Measurements from ENCODE around the gene TXNDC12. TPM values are rescaled to one million over a fixed set of nuclear protein-coding genes. Genes with fewer than 3 reads are reported as not detected.

The TXNDC12 gene
- polyA plus RNA-seq, 2 of the 4 experiments (the other 2 are of a cell fraction), result 59.7 to 65.2 TPM

DNA sequence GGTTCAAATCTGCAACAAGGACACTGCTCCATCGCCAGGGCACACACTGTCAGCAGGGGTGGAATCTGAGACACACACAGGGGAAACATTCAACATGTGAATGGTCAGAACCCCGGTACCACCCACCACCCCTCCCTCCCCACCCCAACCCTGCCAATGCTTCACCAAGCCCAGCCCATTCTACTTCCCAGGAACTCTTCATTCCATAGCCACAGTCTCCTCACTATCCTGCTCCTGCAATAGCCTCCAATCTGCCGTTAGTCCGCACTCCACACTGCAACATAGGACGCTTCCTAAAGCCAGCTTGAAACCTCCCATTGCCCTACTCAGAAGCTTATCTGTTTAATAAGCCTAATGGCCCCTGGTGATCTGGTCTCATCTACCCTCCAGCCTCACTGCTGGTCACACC is 57.0 kb downstream of the TXNDC12 start:
- ATAC-seq (no peak), DNase-seq (ENCODE audit: low read depth in 1 of 2, low spot score in 1 of 2) (no peak), FAIRE-seq (no peak)
- Histone ChIP-seq H3K4me2 (no peak overlapping the region), H3K4me3 (no peak overlapping the region), H3K27ac (no peak overlapping the region), H3K4me1 (0 out of 3 replicates have a peak, but pooled peaks cover 4% of the 10 kb centered on the region), H3K9me3 (no peaks in the 10 kb centered on the region)
- no peak for TF ChIP-seq RAD21 (conservative IDR thresholded peaks at IDR 0.05 in 1 of 2, IDR thresholded peaks at IDR 0.05 in 1 of 2)
- TF ChIP-seq, protein P1, sequence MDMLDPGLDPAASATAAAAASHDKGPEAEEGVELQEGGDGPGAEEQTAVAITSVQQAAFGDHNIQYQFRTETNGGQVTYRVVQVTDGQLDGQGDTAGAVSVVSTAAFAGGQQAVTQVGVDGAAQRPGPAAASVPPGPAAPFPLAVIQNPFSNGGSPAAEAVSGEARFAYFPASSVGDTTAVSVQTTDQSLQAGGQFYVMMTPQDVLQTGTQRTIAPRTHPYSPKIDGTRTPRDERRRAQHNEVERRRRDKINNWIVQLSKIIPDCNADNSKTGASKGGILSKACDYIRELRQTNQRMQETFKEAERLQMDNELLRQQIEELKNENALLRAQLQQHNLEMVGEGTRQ (IDR thresholded peaks at IDR 0.05), result no peak
- TF ChIP-seq MYC (IDR thresholded peaks at IDR 0.05; ENCODE audit: borderline replicate concordance, low read length), result no peak
- no peak for TF ChIP-seq FOXS1 (CRISPR knock-in tag; IDR thresholded peaks at IDR 0.05)
- ChIA-PET CTCF (interaction anchor here (6.5 kb wide), 1 partner anchor 100 kb away, joined by 49 read pairs; no protein-coding TSS in a partner anchor), POLR2A (no interaction called here)
- 82% methylated on average over 4 of the region's 5 CpGs for WGBS (ENCODE audit: missing lambda C conversion rate)

DNA sequence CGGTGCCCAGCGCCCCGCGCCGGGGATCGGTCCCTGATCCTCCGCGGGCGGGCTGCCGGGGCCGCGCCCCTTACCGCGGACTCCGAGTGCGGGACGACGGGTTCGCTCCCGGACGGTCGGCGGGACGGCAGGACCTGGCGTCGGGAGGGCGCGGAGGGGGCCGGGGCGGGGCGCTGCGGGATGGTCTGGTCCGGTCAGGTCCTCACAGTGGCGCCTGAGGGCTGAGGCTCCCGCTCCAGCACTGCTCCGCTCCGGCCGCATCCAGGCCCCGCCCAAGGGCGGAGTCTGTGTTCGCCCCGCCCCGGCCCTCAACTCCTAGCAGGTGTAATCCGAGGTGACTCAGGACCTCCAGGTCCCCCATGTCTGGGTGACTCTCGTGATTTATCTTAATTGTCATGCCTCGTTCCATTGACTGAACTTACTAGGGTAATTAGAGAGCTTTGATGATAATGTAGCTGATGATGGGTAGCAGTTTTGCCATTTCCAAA is 64.5 kb downstream of the TXNDC12 start, which contains the start of gene RAB3B:
Gene RAB3B, minus strand, starts transcription at position 223 of the 488 bp plus-strand sequence. CDS start 13,583 bp downstream, outside the sequence.
- ChIA-PET POLR2A (interaction anchor here (0.6 kb wide), 1 partner anchor 341 kb away, joined by 3 read pairs; no protein-coding TSS in a partner anchor), CTCF (interaction anchor here (1.2 to 2.8 kb wide), 3 partner anchors 10 to 94 kb away, joined by 3 to 9 read pairs (median 6); no protein-coding TSS in a partner anchor)
- 9% methylated on average over 7 of the region's 46 CpGs for WGBS (ENCODE audit: missing lambda C conversion rate)
- Histone ChIP-seq H3K9me3 (no peaks in the 10 kb centered on the region), H3K4me2 (peak within 1 kb of the TSS; percentile 77), H3K4me1 (no peaks in the 10 kb centered on the region), H3K4me3 (peak within 1 kb of the TSS; percentile 92), H3K27ac (peak within 1 kb of the TSS; percentile 81 to 93)
- TF ChIP-seq EHF (CRISPR knock-in tag; IDR thresholded peaks at IDR 0.05), result no peak
- TF ChIP-seq PHF8 (IDR thresholded peaks at IDR 0.05; ENCODE audit: borderline replicate concordance, low read depth), result peak; percentile 28; the same call in 1 of the 2 replicates
- no peak for TF ChIP-seq SREBF2 (IDR thresholded peaks at IDR 0.05)
- DNase-seq (ENCODE audit: low read depth in 1 of 2, low spot score in 1 of 2), result peak; percentile 51 to 70
- no peak for FAIRE-seq
- peak; percentile 98 for ATAC-seq

DNA sequence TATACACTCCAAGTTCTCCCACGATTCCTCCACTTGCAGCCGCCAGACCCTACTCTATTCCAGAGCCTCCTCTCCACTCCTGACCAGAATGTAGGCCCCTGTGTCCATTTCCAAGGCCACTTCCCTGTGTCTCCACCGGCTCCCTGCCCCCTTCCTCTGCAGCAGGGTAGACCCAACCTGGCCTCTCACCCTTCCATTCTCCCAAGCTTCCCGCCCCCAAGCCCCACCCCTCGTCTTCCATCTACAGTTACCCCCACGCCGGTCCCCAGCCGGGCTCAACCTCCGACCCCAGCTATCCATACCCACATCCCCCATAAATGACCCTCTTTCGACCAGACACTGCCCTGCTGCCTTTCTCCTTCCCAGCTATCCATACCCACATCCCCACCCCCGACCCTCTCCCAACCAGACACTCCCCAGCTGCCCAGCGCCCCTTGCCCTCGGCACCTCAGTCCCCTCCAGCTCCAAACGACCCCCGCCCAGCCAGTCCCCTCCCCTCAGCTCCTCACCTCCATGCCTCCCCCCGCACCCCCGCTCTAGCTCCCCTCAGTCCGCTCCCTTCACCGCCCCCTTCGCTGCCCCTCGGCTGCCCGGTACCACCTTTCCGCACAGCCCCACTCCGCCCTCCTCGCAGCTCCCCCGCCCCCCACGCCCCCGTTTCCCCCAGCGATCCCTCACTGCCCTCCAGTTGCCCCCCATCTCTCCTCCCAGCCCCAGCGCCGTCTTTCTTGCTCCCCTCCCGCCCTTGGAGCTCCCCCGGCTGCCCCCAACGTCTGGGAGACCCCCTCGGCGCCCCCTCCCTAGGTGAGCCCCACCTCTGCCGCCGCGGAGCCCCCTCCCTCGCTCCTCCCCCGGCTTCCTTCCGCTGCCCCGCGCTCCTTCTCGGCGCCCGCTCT is 65.2 kb downstream of the TXNDC12 start:
- no peak for DNase-seq (ENCODE audit: low read depth in 1 of 2, low spot score in 1 of 2)
- peak overlapping the region; percentile 77 for H3K4me2 ChIP-seq
- no peak; a peak in 1 of 6 replicates for ATAC-seq
- FAIRE-seq, result no peak
- TF ChIP-seq EHMT2 (IDR thresholded peaks at IDR 0.05; ENCODE audit: low read depth) (no peak), FOSB (CRISPR knock-in tag; IDR thresholded peaks at IDR 0.05) (no peak), SMC3 (IDR thresholded peaks at IDR 0.05) (no peak), ZSCAN20 (CRISPR knock-in tag; IDR thresholded peaks at IDR 0.05) (no peak), RNF2 (IDR thresholded peaks at IDR 0.05; ENCODE audit: borderline replicate concordance, low read depth) (no peak), RCOR1 (IDR thresholded peaks at IDR 0.05; ENCODE audit: low read depth, low read length) (no peak), ESRRA (IDR thresholded peaks at IDR 0.05; ENCODE audit: borderline replicate concordance, low read length) (no peak)
- TF ChIP-seq, protein P2, sequence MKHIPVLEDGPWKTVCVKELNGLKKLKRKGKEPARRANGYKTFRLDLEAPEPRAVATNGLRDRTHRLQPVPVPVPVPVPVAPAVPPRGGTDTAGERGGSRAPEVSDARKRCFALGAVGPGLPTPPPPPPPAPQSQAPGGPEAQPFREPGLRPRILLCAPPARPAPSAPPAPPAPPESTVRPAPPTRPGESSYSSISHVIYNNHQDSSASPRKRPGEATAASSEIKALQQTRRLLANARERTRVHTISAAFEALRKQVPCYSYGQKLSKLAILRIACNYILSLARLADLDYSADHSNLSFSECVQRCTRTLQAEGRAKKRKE (CRISPR knock-in tag; IDR thresholded peaks at IDR 0.05; ENCODE audit: low read depth), result no peak
- TF ChIP-seq, protein P3, sequence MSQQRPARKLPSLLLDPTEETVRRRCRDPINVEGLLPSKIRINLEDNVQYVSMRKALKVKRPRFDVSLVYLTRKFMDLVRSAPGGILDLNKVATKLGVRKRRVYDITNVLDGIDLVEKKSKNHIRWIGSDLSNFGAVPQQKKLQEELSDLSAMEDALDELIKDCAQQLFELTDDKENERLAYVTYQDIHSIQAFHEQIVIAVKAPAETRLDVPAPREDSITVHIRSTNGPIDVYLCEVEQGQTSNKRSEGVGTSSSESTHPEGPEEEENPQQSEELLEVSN (IDR thresholded peaks at IDR 0.05; ENCODE audit: borderline replicate concordance, low read depth), result no peak
- CTCF ChIA-PET, result interaction anchor here (1.0 to 2.8 kb wide), 3 partner anchors 11 to 93 kb away, joined by 3 to 9 read pairs (median 6); no protein-coding TSS in a partner anchor
- H3K27ac ChIP-seq, result peak overlapping the region; percentile 81 to 93
- H3K4me1 ChIP-seq, result no peaks in the 10 kb centered on the region
- POLR2A ChIA-PET, result interaction anchor here (0.6 to 1.0 kb wide), 3 partner anchors 41 to 342 kb away, joined by 3 to 5 read pairs (median 3); partner anchors contain the start of gene TXNDC12
- H3K9me3 ChIP-seq, result no peaks in the 10 kb centered on the region
- peak overlapping the region; percentile 92 for H3K4me3 ChIP-seq
- WGBS (ENCODE audit: missing lambda C conversion rate), result 68% methylated on average over 7 of the region's 47 CpGs
